SKM-1 treated with dmso at 0.1 percent for 144 hours (cell line): ENCODE results near the gene CCDC68.

Experiments
- DNase-seq: peaks from one replicate; lab custom pipeline; 2025; ENCODE audit not compliant: unreplicated experiment; lab: John Stamatoyannopoulos, UW

The CCDC68 gene

GRCh38 chr18:54961868-54962267, 2.6 kb upstream of the CCDC68 start:
- DNase-seq = no peak

DNA sequence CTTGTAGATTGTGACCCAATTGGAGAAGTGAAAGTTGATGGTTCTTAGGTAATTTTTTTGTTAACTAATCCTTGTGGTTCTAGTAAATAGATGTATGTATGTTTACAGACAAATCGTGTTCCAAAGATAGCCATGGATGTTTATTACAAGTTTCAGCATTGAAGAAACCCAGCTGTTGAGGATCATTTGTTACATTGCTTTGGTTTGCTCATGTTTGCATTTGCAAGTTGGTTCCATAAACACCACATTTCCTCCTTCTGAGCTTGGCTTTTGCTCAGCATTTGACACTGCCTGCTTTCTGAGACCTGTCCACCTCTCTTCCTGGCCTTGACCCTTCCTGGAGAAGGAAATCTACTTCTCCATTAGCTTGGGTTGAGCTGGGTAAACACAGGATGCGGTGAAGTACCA, 1.8 kb upstream of the CCDC68 start:
- DNase-seq = no peak

- DNase-seq = no peak
Observed at GRCh38 chr18:54960197-54960596, 936 bp upstream of the CCDC68 start.

GRCh38 chr18:54957996-54958395, 1.3 kb downstream of the CCDC68 start:
- DNase-seq = no peak

DNA sequence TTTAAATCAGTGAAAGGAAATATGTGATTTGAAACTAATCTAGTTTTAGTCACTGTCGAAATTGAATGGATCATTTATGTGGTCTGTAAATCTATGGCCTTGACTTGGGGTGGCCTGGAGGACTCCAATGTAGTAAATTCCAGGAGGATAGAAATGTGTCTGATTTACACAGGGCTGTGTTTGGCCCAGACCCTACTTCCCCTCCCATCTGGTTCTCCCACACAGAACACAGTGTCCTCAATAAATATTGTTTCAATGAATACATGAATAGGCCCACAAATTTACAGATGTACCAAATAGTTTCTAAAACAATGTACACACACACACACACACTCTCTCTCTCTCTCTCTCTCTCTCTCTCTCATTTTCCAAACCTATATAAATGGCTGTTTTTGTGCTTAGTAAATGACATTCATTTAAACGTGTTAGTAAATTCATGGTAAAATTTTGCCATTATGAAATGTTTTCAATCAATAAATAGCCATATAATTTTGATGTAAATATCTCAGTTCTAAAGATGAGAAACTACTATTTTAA, 1.9 kb downstream of the CCDC68 start:
- DNase-seq = no peak

DNA sequence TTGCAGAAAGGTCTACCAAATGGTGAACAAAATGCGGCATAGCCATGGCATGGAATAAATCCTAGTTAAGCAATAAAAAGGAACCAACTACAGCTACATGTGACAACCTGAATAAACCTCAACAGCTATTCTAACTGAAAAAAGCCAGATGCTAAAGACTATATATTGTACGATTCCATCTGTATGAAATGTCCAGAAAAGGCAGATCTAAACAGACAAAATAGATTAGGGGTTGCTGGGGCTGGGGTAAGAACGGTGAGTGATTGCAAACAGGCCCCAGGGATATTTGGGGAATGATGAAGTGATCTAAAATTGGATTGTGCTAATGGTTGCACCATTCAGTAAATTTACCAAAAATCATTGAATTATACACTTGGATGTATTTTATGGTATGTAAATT, 2.8 kb downstream of the CCDC68 start:
- DNase-seq = no peak

DNA sequence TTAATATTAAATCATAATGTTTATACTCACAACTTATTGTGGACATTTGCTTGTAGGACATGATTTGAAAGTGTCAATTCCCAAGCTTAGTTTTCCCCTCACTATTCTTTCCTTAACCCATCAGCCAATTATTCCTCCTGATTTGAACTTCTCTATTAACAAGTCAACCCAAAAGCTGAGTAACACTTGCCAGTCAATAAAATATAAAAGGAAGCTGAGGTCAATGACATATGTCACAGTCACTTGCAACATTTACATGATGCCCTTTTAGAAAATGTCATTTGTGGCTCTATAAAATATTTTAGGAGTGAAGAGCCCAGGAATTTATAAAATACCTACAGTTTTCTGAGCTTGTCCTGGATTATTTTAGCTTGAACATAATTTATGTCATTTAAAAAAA, 7.2 kb downstream of the CCDC68 start:
- no peak for DNase-seq

DNA sequence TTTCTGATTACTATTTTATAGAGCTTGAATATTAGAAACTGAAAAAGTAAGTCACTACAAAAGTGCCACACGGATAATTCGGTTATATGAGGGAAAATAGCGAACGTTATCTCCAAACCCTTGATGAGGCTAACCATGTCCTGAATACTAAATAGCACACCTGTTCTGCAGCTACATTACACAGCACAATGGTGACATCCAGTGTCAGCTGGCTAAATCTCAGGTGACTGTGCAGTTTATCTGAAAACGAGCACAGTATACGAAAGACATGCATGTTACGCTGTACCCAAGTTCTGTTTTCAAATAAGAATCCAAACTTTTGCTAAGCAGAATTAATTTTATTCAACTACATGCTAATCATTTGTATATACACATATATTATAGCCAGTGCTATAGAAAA, 9.0 kb downstream of the CCDC68 start:
- DNase-seq = no peak

- no peak for DNase-seq
Observed at GRCh38 chr18:54949588-54949987, 9.7 kb downstream of the CCDC68 start.

- no peak for DNase-seq
Observed at GRCh38 chr18:54948350-54948837, 10.9 kb downstream of the CCDC68 start.

DNA sequence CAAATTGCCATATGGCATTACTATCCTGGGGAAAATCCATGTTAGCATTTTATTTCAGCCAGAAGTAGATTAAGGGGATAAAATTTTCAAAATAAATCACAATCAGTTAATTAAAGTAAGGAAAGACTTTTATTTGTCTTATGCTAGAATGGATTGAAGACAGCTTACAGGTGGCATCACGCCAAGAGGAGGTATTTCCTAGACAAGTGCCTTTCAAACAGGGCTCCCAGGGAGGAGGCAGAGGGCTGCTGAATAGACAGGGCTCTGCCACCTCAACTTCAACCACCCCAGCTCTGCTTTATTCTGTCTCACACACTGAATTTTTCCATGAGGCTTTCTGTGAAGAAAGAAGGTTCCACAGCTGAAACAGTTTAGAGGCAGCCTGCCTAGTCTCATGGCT, 12.2 kb downstream of the CCDC68 start:
- no peak for DNase-seq

- DNase-seq = no peak
Observed at GRCh38 chr18:54946149-54946581, 13.1 kb downstream of the CCDC68 start.

- no peak for DNase-seq
Observed at GRCh38 chr18:54945576-54946125, 13.6 kb downstream of the CCDC68 start.

DNA sequence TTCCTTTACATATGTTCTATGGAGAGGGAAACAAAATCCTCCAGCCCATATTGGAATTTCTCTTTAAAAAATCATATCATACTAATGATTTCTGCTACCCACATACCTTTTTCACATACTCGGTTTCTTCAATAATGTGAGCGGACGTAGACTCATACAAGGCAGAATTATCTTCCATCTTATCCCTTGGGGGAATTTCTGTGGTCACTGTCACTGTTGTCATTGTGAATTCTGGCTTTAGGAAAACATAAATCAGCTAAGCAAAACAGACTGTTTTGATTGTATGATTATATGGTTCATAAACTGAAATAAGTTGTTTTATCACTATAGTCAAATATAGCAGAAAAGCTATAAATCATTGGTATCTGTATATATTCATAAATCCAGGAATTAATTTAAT, 16.7 kb downstream of the CCDC68 start:
- DNase-seq = no peak

DNA sequence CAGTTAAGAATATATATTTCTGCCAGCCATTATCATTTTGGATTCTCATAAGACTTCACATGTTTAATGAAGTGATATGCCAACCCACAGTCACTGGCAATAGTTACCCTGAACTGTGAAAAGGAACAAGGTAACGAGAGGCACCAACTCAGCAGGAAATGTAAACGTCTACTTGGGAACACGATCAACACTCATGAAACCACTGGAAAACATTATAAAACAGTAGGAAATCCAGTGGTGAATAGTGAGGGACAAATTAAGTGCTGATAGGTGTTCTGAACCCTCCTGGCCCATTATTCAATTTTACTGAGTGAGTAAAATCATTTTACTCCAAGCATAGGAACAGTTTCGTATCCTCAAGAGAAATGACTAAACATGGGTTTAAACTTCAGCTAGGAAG, 17.1 kb downstream of the CCDC68 start:
- DNase-seq = no peak

- DNase-seq = no peak
Observed at GRCh38 chr18:54939361-54939917, 19.8 kb downstream of the CCDC68 start.

GRCh38 chr18:54938506-54938905, 20.8 kb downstream of the CCDC68 start:
- no peak for DNase-seq

- DNase-seq = no peak
Observed at GRCh38 chr18:54932472-54932871, 26.8 kb downstream of the CCDC68 start.

GRCh38 chr18:54931152-54931551, 28.1 kb downstream of the CCDC68 start:
- DNase-seq = no peak

- no peak for DNase-seq
Observed at GRCh38 chr18:54928236-54928635, 31.0 kb downstream of the CCDC68 start.

DNA sequence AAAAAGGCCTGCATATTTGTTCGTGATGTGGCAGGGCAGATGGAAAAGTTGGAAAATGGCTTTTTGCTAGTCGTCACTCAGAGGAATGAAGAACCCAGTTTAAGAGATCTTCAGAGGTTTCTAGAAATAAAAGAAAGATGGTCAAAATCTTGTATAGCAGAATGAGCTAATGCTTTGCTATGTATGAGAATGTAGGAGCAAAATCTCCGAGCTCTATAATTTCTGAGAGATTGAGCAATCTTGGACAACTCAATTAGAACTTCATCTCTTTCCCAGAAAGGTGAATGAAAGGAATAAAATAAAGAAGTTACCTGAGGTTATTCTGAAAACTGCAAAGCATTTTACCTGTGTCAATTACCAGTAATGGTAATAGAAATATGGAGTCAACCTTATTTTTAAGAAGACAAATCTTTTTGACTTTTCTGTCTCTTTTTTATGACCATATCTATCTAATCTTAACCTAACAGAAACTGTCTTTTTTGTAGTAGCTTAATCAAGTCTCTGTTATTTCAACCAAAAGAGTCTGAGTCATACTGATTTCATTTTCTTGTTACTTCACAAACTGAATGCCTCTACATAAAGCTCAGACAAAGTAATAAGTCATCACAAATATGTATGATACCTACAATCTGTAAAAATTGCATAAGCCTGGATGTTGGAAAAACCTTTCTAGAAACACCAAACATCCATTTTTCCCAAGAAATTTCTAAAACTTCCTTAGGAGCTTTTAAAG, 32.5 kb downstream of the CCDC68 start:
- DNase-seq = no peak

- no peak for DNase-seq
Observed at GRCh38 chr18:54924948-54925347, 34.3 kb downstream of the CCDC68 start.
